ENCODE results near the gene PDE8A. TPM values are rescaled to one million over a fixed set of nuclear protein-coding genes. Genes with fewer than 3 reads are reported as not detected.

The PDE8A gene
- total and polyA plus RNA-seq, 2 donors (not counting 3 experiments of a cell fraction or from before 2014, with no cell fraction given), result 21.3 to 45.7 TPM

- dilution Hi-C loops (cut with MboI; ENCODE audit: extremely low pct_ligation_motif_present, low sequenced_read_pairs) (no loop called here), intact Hi-C loops (cut with micrococcal nuclease) (no loop called here)
These were observed 38.3 kb downstream of the PDE8A start for GRCh38 chr15:85019815-85020590.

GRCh38 chr15:85021409-85021808, 39.8 kb downstream of the PDE8A start:
- Histone ChIP-seq H3K36me3 (ENCODE audit: control insufficient read depth in 2 of 2, extremely low read depth in 1 of 2, insufficient read depth in 2 of 2, low read length in 2 of 2) (no peaks in the 10 kb centered on the region), H2AFZ (ENCODE audit: low read depth, low read length) (no peak overlapping the region), H3K9ac (replicated peaks; ENCODE audit: extremely low read depth, insufficient read depth, low read length) (no peak overlapping the region), H3K27ac (ENCODE audit: insufficient read depth, low read depth, low read length) (no peak overlapping the region), H3K79me2 (ENCODE audit: control insufficient read depth, insufficient read depth, low read length) (peaks cover 40% of the 10 kb centered on the region), H3K27me3 (ENCODE audit: control insufficient read depth in 2 of 2, insufficient read depth in 2 of 2, low read length in 2 of 2) (no peaks in the 10 kb centered on the region), H4K20me1 (replicated peaks; ENCODE audit: control insufficient read depth, extremely low read depth, insufficient read depth, low read length) (no peaks in the 10 kb centered on the region), H3K4me1 (ENCODE audit: control insufficient read depth, extremely low read depth, insufficient read depth, low read length) (peaks cover 5% of the 10 kb centered on the region), H3K9me1 (replicated peaks; ENCODE audit: control insufficient read depth, extremely low read depth, insufficient read depth, low read length) (no peaks in the 10 kb centered on the region), H3K4me2 (ENCODE audit: insufficient read depth, low read length) (no peak overlapping the region), H3K9me3 (replicated peaks; ENCODE audit: control insufficient read depth, insufficient read depth, low read length) (no peaks in the 10 kb centered on the region), H3K4me3 (replicated peaks in 1 of 3; ENCODE audit: insufficient read depth in 1 of 3, low read depth in 1 of 3, low read length in 3 of 3) (no peak overlapping the region)
- no peak for TF ChIP-seq POLR2AphosphoS5 (IDR thresholded peaks at IDR 0.05; ENCODE audit: insufficient read depth, low read depth, low read length)
- TF ChIP-seq CTCF (IDR thresholded peaks at IDR 0.05; ENCODE audit: extremely low read depth in 1 of 2, insufficient read depth in 1 of 2, low read depth in 1 of 2, low read length in 2 of 2), result no peak
- TF ChIP-seq GATA2 (IDR thresholded peaks at IDR 0.05; ENCODE audit: insufficient read depth, insufficient read length, low read depth, low read length), result no peak
- TF ChIP-seq POLR2A (IDR thresholded peaks at IDR 0.05; ENCODE audit: low read depth, low read length), result no peak
- TF ChIP-seq MAX (IDR thresholded peaks at IDR 0.05; ENCODE audit: insufficient read depth, insufficient read length), result no peak
- TF ChIP-seq MYC (IDR thresholded peaks at IDR 0.05; ENCODE audit: low read depth, low read length), result no peak
- TF ChIP-seq JUN (IDR thresholded peaks at IDR 0.05; ENCODE audit: borderline replicate concordance, insufficient read depth, insufficient read length, low read depth), result no peak
- TF ChIP-seq EZH2 (IDR thresholded peaks at IDR 0.05; ENCODE audit: borderline replicate concordance, low read depth, low read length, severe bottlenecking), result no peak
- no TSS peak for BruUV-seq (replicated peaks)
- dilution Hi-C loops (cut with MboI; ENCODE audit: extremely low pct_ligation_motif_present, low sequenced_read_pairs), result no loop called here
- POLR2A ChIA-PET, result no interaction called here
- CTCF ChIA-PET, result interaction anchor here (0.7 to 1.2 kb wide), 7 partner anchors 9 to 387 kb away, joined by 3 to 4 read pairs (median 3); no protein-coding TSS in a partner anchor
- DNase-seq (ENCODE audit: low read depth, low spot score) (no peak), FAIRE-seq (no peak)
- intact Hi-C loops (cut with micrococcal nuclease), result no loop called here

More at GRCh38 chr15:85019815-85020590, 38.3 kb downstream of the PDE8A start:
- no peak for TF ChIP-seq MAX (IDR thresholded peaks at IDR 0.05; ENCODE audit: insufficient read depth, insufficient read length)
- TF ChIP-seq FOS (IDR thresholded peaks at IDR 0.05; ENCODE audit: borderline replicate concordance, insufficient read depth, low read length), result no peak
- no peak for TF ChIP-seq POLR2AphosphoS5 (IDR thresholded peaks at IDR 0.05; ENCODE audit: insufficient read depth, low read depth, low read length)
- no peak for TF ChIP-seq MYC (IDR thresholded peaks at IDR 0.05; ENCODE audit: low read depth, low read length)
- no TSS peak for BruUV-seq (replicated peaks)
- no peak overlapping the region for H3K4me2 ChIP-seq (ENCODE audit: insufficient read depth, low read length)
- H3K4me1 ChIP-seq (ENCODE audit: control insufficient read depth, extremely low read depth, insufficient read depth, low read length), result no peaks in the 10 kb centered on the region
- no peaks in the 10 kb centered on the region for H3K27me3 ChIP-seq (ENCODE audit: control insufficient read depth in 2 of 2, insufficient read depth in 2 of 2, low read length in 2 of 2)
- no peaks in the 10 kb centered on the region for H3K9me3 ChIP-seq (replicated peaks; ENCODE audit: control insufficient read depth, insufficient read depth, low read length)
- H3K79me2 ChIP-seq (ENCODE audit: control insufficient read depth, insufficient read depth, low read length), result peaks cover 38% of the 10 kb centered on the region
- H3K4me3 ChIP-seq (replicated peaks in 1 of 3; ENCODE audit: insufficient read depth in 1 of 3, low read depth in 1 of 3, low read length in 3 of 3), result no peak overlapping the region
- ChIA-PET POLR2A (no interaction called here), CTCF (no interaction called here)
- H3K27ac ChIP-seq (ENCODE audit: insufficient read depth, low read depth, low read length), result no peak overlapping the region
- H3K9ac ChIP-seq (replicated peaks; ENCODE audit: extremely low read depth, insufficient read depth, low read length), result no peak overlapping the region
- H2AFZ ChIP-seq (ENCODE audit: low read depth, low read length), result no peak overlapping the region
- H3K36me3 ChIP-seq (ENCODE audit: control insufficient read depth in 2 of 2, extremely low read depth in 1 of 2, insufficient read depth in 2 of 2, low read length in 2 of 2), result no peaks in the 10 kb centered on the region
- no peaks in the 10 kb centered on the region for H3K9me1 ChIP-seq (replicated peaks; ENCODE audit: control insufficient read depth, extremely low read depth, insufficient read depth, low read length)
- FAIRE-seq (no peak), DNase-seq (ENCODE audit: low read depth, low spot score) (no peak)
- H4K20me1 ChIP-seq (replicated peaks; ENCODE audit: control insufficient read depth, extremely low read depth, insufficient read depth, low read length), result no peaks in the 10 kb centered on the region
